ENCODE data around the gene VSIG8. TPM values are rescaled to one million over a fixed set of nuclear protein-coding genes. Genes with fewer than 3 reads are reported as not detected.

The VSIG8 gene
- total and polyA plus RNA-seq, 2 donors (not counting 1 experiment from before 2014, with no cell fraction given) = not detected

DNA sequence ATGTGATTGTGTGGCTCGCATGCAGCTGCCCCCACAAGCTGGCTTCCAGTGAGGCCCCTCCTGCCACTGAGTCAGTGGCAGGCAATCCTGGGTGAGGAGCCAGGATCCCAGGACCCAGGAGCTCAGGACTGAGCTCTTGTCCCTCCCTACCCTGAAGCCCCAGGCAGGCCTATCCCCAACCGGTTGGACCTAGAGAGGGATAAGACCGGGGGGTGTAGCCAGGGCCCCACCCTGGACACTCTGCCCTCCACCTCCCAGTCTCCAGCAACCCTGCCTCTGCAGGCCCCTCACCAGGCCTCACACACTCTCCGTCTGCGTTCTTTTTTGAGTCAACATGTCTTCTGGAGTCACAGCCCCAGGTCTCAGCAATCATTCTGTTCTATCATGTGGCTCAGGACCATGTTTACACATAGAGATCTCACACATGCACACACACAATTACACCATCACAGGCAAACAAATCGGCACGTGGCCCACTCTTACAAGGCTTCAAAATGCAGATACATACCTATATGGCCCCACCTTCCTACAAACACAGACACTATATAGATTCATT, 2.6 kb downstream of the VSIG8 start:
- Histone ChIP-seq H3K9me3 (ENCODE audit: control extremely low read depth in 1 of 3, control insufficient read depth in 2 of 3, insufficient read depth in 1 of 3, low read length in 2 of 3) (no peaks in the 10 kb centered on the region), H3K4me2 (replicated peaks; ENCODE audit: low read depth, low read length, poor library complexity, severe bottlenecking) (no peak overlapping the region), H4K20me1 (ENCODE audit: control insufficient read depth, insufficient read depth, low read length, poor library complexity, severe bottlenecking) (no peaks in the 10 kb centered on the region), H3K27me3 (replicated peaks in 1 of 4; ENCODE audit: control extremely low read depth in 1 of 4, control insufficient read depth in 3 of 4, insufficient read depth in 4 of 4, low read length in 3 of 4) (peaks cover 0 to 16% (median 0%) of the 10 kb centered on the region in 4 experiments), H3K27ac (ENCODE audit: low read length in 2 of 2) (no peak overlapping the region), H3K9ac (ENCODE audit: low read length) (no peak overlapping the region), H3K79me2 (ENCODE audit: control insufficient read depth, insufficient read depth, low read length) (no peaks in the 10 kb centered on the region), H3K4me3 (ENCODE audit: control extremely low read depth in 1 of 5, extremely low read depth in 1 of 5, insufficient read depth in 1 of 5, low read depth in 2 of 5, low read length in 4 of 5) (no peak overlapping the region), H3K4me1 (ENCODE audit: control insufficient read depth in 2 of 2, insufficient read depth in 2 of 2, low read length in 2 of 2) (peaks cover 5% of the 10 kb centered on the region in 2 donors), H3K36me3 (replicated peaks in 1 of 2; ENCODE audit: control extremely low read depth in 1 of 2, control insufficient read depth in 1 of 2, extremely low read depth in 1 of 2, insufficient read depth in 2 of 2, low read length in 1 of 2) (no peaks in the 10 kb centered on the region), H2AFZ (ENCODE audit: insufficient read depth, low read depth, low read length, poor library complexity, severe bottlenecking) (no peak overlapping the region)
- Mint-ChIP-seq H3K27me3 (peaks cover 16% of the 10 kb centered on the region), H3K27ac (no peak overlapping the region), H3K4me3 (no peak overlapping the region), H3K9me3 (ENCODE audit: insufficient read depth) (no peaks in the 10 kb centered on the region), H3K4me1 (peaks cover 4% of the 10 kb centered on the region)
- intact Hi-C loops (cut with micrococcal nuclease) = no loop called here
- no peak for ATAC-seq (ENCODE audit: low read depth)
- no peak for TF ChIP-seq EZH2 (IDR thresholded peaks at IDR 0.05; ENCODE audit: borderline replicate concordance, insufficient read depth, low read depth, low read length, poor library complexity, severe bottlenecking)
- TF ChIP-seq, protein P1, sequence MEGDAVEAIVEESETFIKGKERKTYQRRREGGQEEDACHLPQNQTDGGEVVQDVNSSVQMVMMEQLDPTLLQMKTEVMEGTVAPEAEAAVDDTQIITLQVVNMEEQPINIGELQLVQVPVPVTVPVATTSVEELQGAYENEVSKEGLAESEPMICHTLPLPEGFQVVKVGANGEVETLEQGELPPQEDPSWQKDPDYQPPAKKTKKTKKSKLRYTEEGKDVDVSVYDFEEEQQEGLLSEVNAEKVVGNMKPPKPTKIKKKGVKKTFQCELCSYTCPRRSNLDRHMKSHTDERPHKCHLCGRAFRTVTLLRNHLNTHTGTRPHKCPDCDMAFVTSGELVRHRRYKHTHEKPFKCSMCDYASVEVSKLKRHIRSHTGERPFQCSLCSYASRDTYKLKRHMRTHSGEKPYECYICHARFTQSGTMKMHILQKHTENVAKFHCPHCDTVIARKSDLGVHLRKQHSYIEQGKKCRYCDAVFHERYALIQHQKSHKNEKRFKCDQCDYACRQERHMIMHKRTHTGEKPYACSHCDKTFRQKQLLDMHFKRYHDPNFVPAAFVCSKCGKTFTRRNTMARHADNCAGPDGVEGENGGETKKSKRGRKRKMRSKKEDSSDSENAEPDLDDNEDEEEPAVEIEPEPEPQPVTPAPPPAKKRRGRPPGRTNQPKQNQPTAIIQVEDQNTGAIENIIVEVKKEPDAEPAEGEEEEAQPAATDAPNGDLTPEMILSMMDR (IDR thresholded peaks at IDR 0.05) = no peak
- WGBS (ENCODE audit: insufficient coverage) = 87% methylated on average over 7 of the region's 7 CpGs
- POLR2A ChIA-PET = interaction anchor here (0.9 kb wide), 1 partner anchor 52 kb away, joined by 3 read pairs; no protein-coding TSS in a partner anchor
- DNase-seq = no peak
- CTCF ChIA-PET = interaction anchor here (1.0 to 1.4 kb wide), 3 partner anchors 9 to 31 kb away, joined by 3 to 5 read pairs (median 4); no protein-coding TSS in a partner anchor

DNA sequence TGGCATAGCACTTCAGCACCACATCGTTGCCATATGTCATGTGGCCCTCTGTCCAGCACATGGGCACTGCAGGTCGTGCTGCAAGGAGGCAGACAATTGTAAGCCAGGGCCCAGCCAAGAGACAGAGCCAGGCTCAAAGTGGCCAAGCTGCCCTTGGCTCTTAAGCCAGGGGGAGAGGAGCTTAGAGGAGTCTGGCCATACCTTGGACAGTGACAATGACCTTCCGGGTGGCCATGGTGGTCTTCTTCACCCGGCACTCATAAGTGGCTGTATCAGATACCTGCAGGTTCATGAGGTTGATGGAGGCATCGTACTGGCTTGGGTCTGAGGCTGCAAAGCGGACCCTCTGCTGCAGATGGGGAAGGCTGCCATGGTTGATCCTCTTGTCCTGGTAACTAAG, 4.6 kb downstream of the VSIG8 start:
- no peak overlapping the region for H2AFZ ChIP-seq (ENCODE audit: insufficient read depth, low read depth, low read length, poor library complexity, severe bottlenecking)
- no peak overlapping the region for H3K4me2 ChIP-seq (replicated peaks; ENCODE audit: low read depth, low read length, poor library complexity, severe bottlenecking)
- no peaks in the 10 kb centered on the region for H3K79me2 ChIP-seq (ENCODE audit: control insufficient read depth, insufficient read depth, low read length)
- no peak for DNase-seq
- no peaks in the 10 kb centered on the region for H3K36me3 ChIP-seq (replicated peaks in 1 of 2; ENCODE audit: control extremely low read depth in 1 of 2, control insufficient read depth in 1 of 2, extremely low read depth in 1 of 2, insufficient read depth in 2 of 2, low read length in 1 of 2)
- Mint-ChIP-seq H3K27me3 (peaks cover 3% of the 10 kb centered on the region), H3K9me3 (ENCODE audit: insufficient read depth) (no peaks in the 10 kb centered on the region), H3K4me3 (no peak overlapping the region), H3K4me1 (peaks cover 12% of the 10 kb centered on the region), H3K27ac (no peak overlapping the region)
- H3K9ac ChIP-seq (ENCODE audit: low read length) = no peak overlapping the region
- 91% methylated on average over 6 of the region's 6 CpGs for WGBS (ENCODE audit: insufficient coverage)
- peaks cover 5 to 13% of the 10 kb centered on the region in 2 donors for H3K4me1 ChIP-seq (ENCODE audit: control insufficient read depth in 2 of 2, insufficient read depth in 2 of 2, low read length in 2 of 2)
- no peak for TF ChIP-seq EZH2 (IDR thresholded peaks at IDR 0.05; ENCODE audit: borderline replicate concordance, insufficient read depth, low read depth, low read length, poor library complexity, severe bottlenecking)
- TF ChIP-seq, protein P1 (IDR thresholded peaks at IDR 0.05) = no peak
- POLR2A ChIA-PET = interaction anchor here (0.5 to 0.6 kb wide), 2 partner anchors 40 to 136 kb away, joined by 3 to 5 read pairs; no protein-coding TSS in a partner anchor
- peaks cover 0 to 18% (median 2%) of the 10 kb centered on the region in 4 experiments for H3K27me3 ChIP-seq (replicated peaks in 1 of 4; ENCODE audit: control extremely low read depth in 1 of 4, control insufficient read depth in 3 of 4, insufficient read depth in 4 of 4, low read length in 3 of 4)
- no peak for ATAC-seq (ENCODE audit: low read depth)
- CTCF ChIA-PET = interaction anchor here (1.6 kb wide), 1 partner anchor 148 kb away, joined by 3 read pairs; no protein-coding TSS in a partner anchor
- no peaks in the 10 kb centered on the region for H3K9me3 ChIP-seq (ENCODE audit: control extremely low read depth in 1 of 3, control insufficient read depth in 2 of 3, insufficient read depth in 1 of 3, low read length in 2 of 3)
- intact Hi-C loops (cut with micrococcal nuclease) = no loop called here
- H3K4me3 ChIP-seq (ENCODE audit: control extremely low read depth in 1 of 5, extremely low read depth in 1 of 5, insufficient read depth in 1 of 5, low read depth in 2 of 5, low read length in 4 of 5) = no peak overlapping the region
- no peak overlapping the region for H3K27ac ChIP-seq (ENCODE audit: low read length in 2 of 2)
- H4K20me1 ChIP-seq (ENCODE audit: control insufficient read depth, insufficient read depth, low read length, poor library complexity, severe bottlenecking) = no peaks in the 10 kb centered on the region
